PC-9 (cell line): ENCODE results near the gene KIF21B.

Experiments used
- CTCF ChIP-seq: fragments of 200-600 bp; sonication (generic); conservative IDR thresholded peaks from 2 replicates; pipeline ENCODE4 v1.6.1; 2017; ENCODE audit warnings: mixed run types, antibody characterized with exemption, mild to moderate bottlenecking, moderate library complexity
- EZH2 ChIP-seq: fragments of 200-600 bp; sonication (generic); IDR thresholded peaks from 2 replicates; pipeline ENCODE4 v1.8.0; 2017; ENCODE audit warnings: antibody characterized with exemption, low read depth

GRCh38 chr1:200949626-200950025, 73.9 kb downstream of the KIF21B start:
- TF ChIP-seq CTCF (no peak), EZH2 (no peak)
